ENCODE results near the gene GPR156.

- no peak for TF ChIP-seq REST (IDR thresholded peaks at IDR 0.05; ENCODE audit: low read depth)
- TF ChIP-seq RAD21 (IDR thresholded peaks at IDR 0.05; ENCODE audit: low read depth), result no peak
- TF ChIP-seq EP300 (IDR thresholded peaks at IDR 0.05; ENCODE audit: borderline replicate concordance), result no peak
- no peak for TF ChIP-seq TAF1 (IDR thresholded peaks at IDR 0.05; ENCODE audit: low read depth)
- TF ChIP-seq CEBPB (IDR thresholded peaks at IDR 0.05), result no peak
- TF ChIP-seq FOXM1 (IDR thresholded peaks at IDR 0.05; ENCODE audit: borderline replicate concordance, low read depth), result no peak
- no peak for TF ChIP-seq YY1 (IDR thresholded peaks at IDR 0.05; ENCODE audit: low read depth)
- no peak for TF ChIP-seq CREB1 (IDR thresholded peaks at IDR 0.05; ENCODE audit: low read depth)
- TF ChIP-seq TCF12 (IDR thresholded peaks at IDR 0.05; ENCODE audit: low read depth), result no peak
- no peak for TF ChIP-seq NFIC (IDR thresholded peaks at IDR 0.05)
- TF ChIP-seq USF1 (IDR thresholded peaks at IDR 0.05), result no peak
- TF ChIP-seq MAX (IDR thresholded peaks at IDR 0.05), result no peak
- TF ChIP-seq TEAD4 (IDR thresholded peaks at IDR 0.05), result no peak
- no peak for TF ChIP-seq ZBTB7A (IDR thresholded peaks at IDR 0.05; ENCODE audit: low read depth)
Measured at GRCh38 chr3:120281261-120281660, 3.8 kb downstream of the GPR156 start.
